Right cardiac atrium (tissue), 5 donors: ENCODE results near the gene NELL1. TPM values are rescaled to one million over a fixed set of nuclear protein-coding genes. Genes with fewer than 3 reads are reported as not detected.

ENCODE experiments used
- ATAC-seq, 2 donors: fragments of 200-7000 bp; cut with Tn5 transposase; one replicate each; pipeline versions ENCODE4 v1.8.0 to v1.9.1; 2020; ENCODE audit warnings: moderate library complexity in 2 of 2, mild to moderate bottlenecking in 1 of 2
- DNase-seq, 3 donors: peaks; one replicate each; pipeline ENCODE4 v3.0.0-alpha.2; 2020
- H3K27ac ChIP-seq: one replicate; pipeline ENCODE4 v1.5.1; 2013; ENCODE audit warnings: mild to moderate bottlenecking, low read length, control low read depth, moderate library complexity
- H3K27me3 ChIP-seq: one replicate; pipeline ENCODE4 v1.6.1; 2013; ENCODE audit not compliant: control insufficient read depth, insufficient read depth
- H3K4me1 ChIP-seq: one replicate; pipeline ENCODE4 v1.6.1; 2013; ENCODE audit warnings: low read length; ENCODE audit not compliant: control insufficient read depth, insufficient read depth
- H3K4me3 ChIP-seq: one replicate; pipeline ENCODE4 v1.5.1; 2013; ENCODE audit warnings: low read length, control low read depth
- H3K9me3 ChIP-seq: one replicate; pipeline ENCODE4 v1.6.1; 2013; ENCODE audit warnings: low read length; ENCODE audit not compliant: control insufficient read depth
- WGBS: extraction: QIAGEN DNeasy Blood & Tissue Kit; methylation state at CpG from one replicate; pipeline ENCODE4 v1.1.7; 2013; 5-methylcytosine and 5-hydroxymethylcytosine counted together
- intact Hi-C, 4 donors: fragments of 100-400 bp; cut with DNase I; formaldehyde crosslinking; loops; one replicate each; pipeline versions ENCODE4 v1.11.0 to v1.14.0; 2022 to 2023
- polyA plus RNA-seq: library from polyadenylated mRNA; stranded (reverse); fragments of 200-250 nt; gene quantifications from one replicate; pipeline ENCODE4 v1.2.3, GENCODE V29; 2013
- total RNA-seq, 4 donors: library from RNA; stranded (reverse); fragmentation: NEBNext Ultra II Directional; extraction: Animal tissue kit (Norgen Biotek cat#: 25700); gene quantifications; one replicate each; pipeline ENCODE4 v1.2.1, GENCODE V29; 2021
- donor health status: healthy with polysubstance abuse.
- donor health status: DM: no; HTN: yes; CAD: no.
- donor health status: DM: no; HTN: no; CAD: no.
- donor health status: DM: no; HTN: yes; CAD: no; lungs with severe emphysema.
- donor health status: DM: yes; HTN: yes; CAD: no.

Gene NELL1
- total and polyA plus RNA-seq, 5 donors = 0.09 to 0.22 TPM; not detected in 3

GRCh38 chr11:21396342-21397008, 727.1 kb downstream of the NELL1 start:
- intact Hi-C loops = no loop called here
- Histone ChIP-seq H3K9me3 (no peaks in the 10 kb centered on the region), H3K4me1 (no peaks in the 10 kb centered on the region), H3K27ac (no peak overlapping the region), H3K4me3 (no peak overlapping the region), H3K27me3 (no peaks in the 10 kb centered on the region)
- no peak for DNase-seq
- ATAC-seq = no peak
- WGBS = 32% methylated on average over 5 of the region's 5 CpGs

DNA sequence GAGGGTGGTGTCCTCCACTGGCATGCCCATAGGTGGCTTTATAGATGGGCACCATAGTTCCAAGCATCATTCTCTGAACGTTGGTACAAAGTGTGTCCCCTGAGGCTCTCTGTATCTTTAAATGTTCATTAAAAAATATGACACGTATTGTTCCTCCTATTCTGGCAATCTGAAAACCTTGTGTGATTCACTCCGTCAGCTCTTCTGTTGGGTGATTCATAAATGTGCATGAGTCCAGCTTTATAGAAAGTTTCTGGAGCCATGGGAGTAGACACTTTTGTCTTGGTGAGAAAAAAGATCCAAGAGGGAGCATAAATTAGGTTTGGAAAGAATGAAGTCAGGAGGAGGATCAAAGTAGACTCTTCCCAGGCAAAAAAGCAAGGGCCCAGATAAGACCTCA, 728.8 kb downstream of the NELL1 start:
- intact Hi-C loops = no loop called here
- DNase-seq (no peak), ATAC-seq (no peak)
- no peaks in the 10 kb centered on the region for H3K9me3 ChIP-seq
- no peak overlapping the region for H3K27ac ChIP-seq
- 69% methylated on average over 3 of the region's 3 CpGs for WGBS
- no peak overlapping the region for H3K4me3 ChIP-seq
- no peaks in the 10 kb centered on the region for H3K4me1 ChIP-seq
- H3K27me3 ChIP-seq = no peaks in the 10 kb centered on the region

DNA sequence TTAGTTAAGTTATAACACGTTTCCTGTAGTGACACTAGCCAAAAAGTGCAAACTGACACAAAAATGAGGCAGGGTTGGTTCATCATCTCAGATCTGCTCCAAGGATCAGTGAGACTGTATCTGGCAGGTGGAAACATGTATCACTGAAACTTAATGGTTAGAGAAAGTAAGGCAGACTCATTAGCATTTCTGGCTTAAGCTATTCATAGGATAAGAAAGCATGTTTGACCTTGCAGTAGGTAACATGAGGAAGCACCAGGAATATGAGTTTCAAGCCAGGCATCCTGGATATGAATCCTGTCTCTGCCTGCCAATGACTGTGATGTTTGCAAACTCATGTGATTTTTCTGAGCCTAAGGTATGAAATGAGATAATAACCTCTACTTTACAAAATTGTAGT, 732.1 kb downstream of the NELL1 start:
- intact Hi-C loops = no loop called here
- ATAC-seq (no peak), DNase-seq (no peak)

GRCh38 chr11:21402274-21402673, 732.9 kb downstream of the NELL1 start:
- no peak overlapping the region for H3K27ac ChIP-seq
- WGBS = 71% methylated on average over 1 of the region's 1 CpG
- intact Hi-C loops = no loop called here

More for the DNA sequence above, 732.1 kb downstream of the NELL1 start:
- 58% methylated on average over 1 of the region's 1 CpG for WGBS
- Histone ChIP-seq H3K27ac (no peak overlapping the region), H3K4me3 (no peak overlapping the region), H3K27me3 (no peaks in the 10 kb centered on the region), H3K4me1 (no peaks in the 10 kb centered on the region), H3K9me3 (no peaks in the 10 kb centered on the region)

DNA sequence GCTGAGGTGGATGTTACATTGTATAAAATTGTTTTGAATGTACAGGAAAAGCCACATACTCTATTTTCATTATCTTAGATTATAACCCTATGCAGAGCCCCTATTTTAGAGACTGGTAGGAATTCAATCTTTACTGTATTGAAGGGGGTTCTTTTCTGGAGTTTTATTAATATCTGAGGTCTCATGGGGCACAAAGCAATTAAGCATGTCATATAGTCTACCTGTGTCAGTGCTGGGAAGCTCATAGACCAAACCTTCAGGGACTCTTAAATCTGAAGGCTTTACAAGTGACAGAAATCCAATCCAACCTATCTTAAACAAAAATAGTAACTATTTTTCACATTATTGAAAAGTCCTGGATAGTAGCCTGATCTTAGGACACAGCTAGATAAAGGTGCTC, 733.7 kb downstream of the NELL1 start:
- H3K9me3 ChIP-seq = no peaks in the 10 kb centered on the region
- DNase-seq = no peak
- intact Hi-C loops = no loop called here
- H3K27ac ChIP-seq = no peak overlapping the region
- no peaks in the 10 kb centered on the region for H3K4me1 ChIP-seq
- no peak overlapping the region for H3K4me3 ChIP-seq
- ATAC-seq = no peak
- H3K27me3 ChIP-seq = no peaks in the 10 kb centered on the region

More at GRCh38 chr11:21402274-21402673, 732.9 kb downstream of the NELL1 start:
- DNase-seq (no peak), ATAC-seq (no peak)
- Histone ChIP-seq H3K4me1 (no peaks in the 10 kb centered on the region), H3K9me3 (no peaks in the 10 kb centered on the region), H3K4me3 (no peak overlapping the region), H3K27me3 (no peaks in the 10 kb centered on the region)

GRCh38 chr11:21405422-21405821, 736.0 kb downstream of the NELL1 start:
- ATAC-seq = no peak

DNA sequence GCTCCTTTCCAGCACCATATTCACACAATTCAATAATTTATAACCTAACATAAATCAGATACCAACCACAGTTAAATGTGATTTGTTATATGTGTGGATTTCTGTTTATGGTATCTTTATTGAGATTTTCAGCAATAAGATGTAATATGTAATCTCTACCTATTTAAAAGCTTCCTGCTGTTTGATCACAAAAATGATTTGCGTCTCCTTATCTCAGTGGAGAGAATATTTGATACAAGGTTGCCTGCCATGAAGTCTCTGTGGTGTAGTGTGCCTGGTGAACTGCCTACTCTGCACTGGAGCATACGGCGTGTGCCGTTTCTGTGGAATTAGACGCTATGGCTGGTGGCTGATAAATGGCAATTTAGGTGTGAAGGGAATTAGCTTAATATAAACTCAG, 741.1 kb downstream of the NELL1 start:
- Histone ChIP-seq H3K27me3 (no peaks in the 10 kb centered on the region), H3K9me3 (peaks cover 2% of the 10 kb centered on the region), H3K4me3 (no peak overlapping the region), H3K27ac (no peak overlapping the region), H3K4me1 (no peaks in the 10 kb centered on the region)
- WGBS = 88% methylated on average over 5 of the region's 5 CpGs
- intact Hi-C loops = no loop called here
- DNase-seq = no peak
- no peak for ATAC-seq

More at GRCh38 chr11:21405422-21405821, 736.0 kb downstream of the NELL1 start:
- H3K27me3 ChIP-seq = no peaks in the 10 kb centered on the region
- 31% methylated on average over 1 of the region's 1 CpG for WGBS
- no peaks in the 10 kb centered on the region for H3K9me3 ChIP-seq
- DNase-seq = no peak
- no peaks in the 10 kb centered on the region for H3K4me1 ChIP-seq
- H3K27ac ChIP-seq = no peak overlapping the region
- no peak overlapping the region for H3K4me3 ChIP-seq
- intact Hi-C loops = no loop called here

- intact Hi-C loops = no loop called here
- peaks cover 2% of the 10 kb centered on the region for H3K9me3 ChIP-seq
- no peak overlapping the region for H3K4me3 ChIP-seq
- no peak overlapping the region for H3K27ac ChIP-seq
- DNase-seq (no peak), ATAC-seq (no peak)
- H3K4me1 ChIP-seq = no peaks in the 10 kb centered on the region
- H3K27me3 ChIP-seq = no peaks in the 10 kb centered on the region
- WGBS = 0% methylated on average over 1 of the region's 1 CpG
Measured at GRCh38 chr11:21411104-21411503, 741.7 kb downstream of the NELL1 start.

GRCh38 chr11:21411597-21411996, 742.2 kb downstream of the NELL1 start:
- 62% methylated on average over 1 of the region's 1 CpG for WGBS
- ATAC-seq (no peak), DNase-seq (no peak)
- Histone ChIP-seq H3K9me3 (peaks cover 2% of the 10 kb centered on the region), H3K27ac (no peak overlapping the region), H3K4me1 (no peaks in the 10 kb centered on the region), H3K27me3 (no peaks in the 10 kb centered on the region), H3K4me3 (no peak overlapping the region)
- intact Hi-C loops = no loop called here

- ATAC-seq (no peak), DNase-seq (no peak)
- Histone ChIP-seq H3K27ac (no peak overlapping the region), H3K9me3 (peaks cover 2% of the 10 kb centered on the region), H3K27me3 (no peaks in the 10 kb centered on the region), H3K4me1 (no peaks in the 10 kb centered on the region), H3K4me3 (no peak overlapping the region)
- 53% methylated on average over 5 of the region's 5 CpGs for WGBS
- intact Hi-C loops = no loop called here
Measured at GRCh38 chr11:21412652-21413383, 743.4 kb downstream of the NELL1 start.

DNA sequence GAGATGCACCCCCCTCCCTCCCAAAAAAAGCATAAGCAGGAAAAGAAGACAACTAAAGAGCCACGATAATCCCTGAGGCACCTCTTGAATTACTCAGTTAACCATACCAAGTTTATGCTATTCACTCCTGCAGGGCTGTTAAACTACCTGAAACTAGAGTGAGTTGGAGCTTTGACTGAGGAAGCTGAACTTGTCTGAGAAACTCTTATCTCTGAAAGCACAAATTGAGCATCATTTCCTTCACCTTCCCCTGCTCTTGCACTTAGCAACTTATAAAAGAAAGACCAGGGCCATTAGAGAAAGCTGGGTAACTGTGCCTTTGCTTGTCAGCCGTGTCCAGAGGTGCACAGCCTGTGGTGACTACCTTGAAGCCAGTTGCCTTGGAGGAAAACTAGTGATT, 745.6 kb downstream of the NELL1 start:
- Histone ChIP-seq H3K4me1 (no peaks in the 10 kb centered on the region), H3K9me3 (peaks cover 2% of the 10 kb centered on the region), H3K27ac (no peak overlapping the region), H3K4me3 (no peak overlapping the region), H3K27me3 (no peaks in the 10 kb centered on the region)
- no peak for DNase-seq
- WGBS = 61% methylated on average over 2 of the region's 2 CpGs
- ATAC-seq = no peak
- intact Hi-C loops = no loop called here
